ENCODE data around the gene NEDD8. TPM values are rescaled to one million over a fixed set of nuclear protein-coding genes. Genes with fewer than 3 reads are reported as not detected.

Gene NEDD8
- 411 to 486 TPM (median 455 TPM) in 5 replicates for total RNA-seq (2022; extraction: Qiagen RNA extraction)

DNA sequence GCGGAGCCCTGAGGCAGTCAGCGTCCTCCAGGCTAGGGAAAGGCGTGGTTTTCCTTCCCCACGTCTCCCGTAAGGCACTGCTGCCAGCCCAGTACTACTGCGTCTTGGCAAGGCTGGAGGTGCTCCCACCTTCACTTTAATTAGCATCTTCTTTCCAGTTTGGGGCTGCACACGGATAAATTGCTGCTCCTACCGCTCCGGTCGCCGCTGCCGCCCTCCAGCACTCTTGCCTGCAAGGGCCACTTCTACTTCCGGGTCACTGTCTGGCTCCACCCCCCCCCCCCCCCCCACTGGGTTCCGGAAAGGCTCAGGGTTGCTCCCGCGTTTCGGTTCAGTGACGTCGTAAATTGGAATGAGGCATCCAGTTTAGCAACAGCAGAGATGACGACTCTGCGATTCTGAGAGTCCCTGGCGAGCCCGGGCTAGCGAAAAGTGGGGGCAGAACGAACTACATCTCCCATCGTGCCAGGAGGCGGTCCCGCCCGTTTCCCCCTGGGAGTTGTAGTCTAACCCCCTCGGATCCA is at the start of gene NEDD8:
NEDD8 (minus strand) TSS at position 247 of the 524 bp plus-strand sequence; CDS start at position 147, 100 bp downstream.

DNA sequence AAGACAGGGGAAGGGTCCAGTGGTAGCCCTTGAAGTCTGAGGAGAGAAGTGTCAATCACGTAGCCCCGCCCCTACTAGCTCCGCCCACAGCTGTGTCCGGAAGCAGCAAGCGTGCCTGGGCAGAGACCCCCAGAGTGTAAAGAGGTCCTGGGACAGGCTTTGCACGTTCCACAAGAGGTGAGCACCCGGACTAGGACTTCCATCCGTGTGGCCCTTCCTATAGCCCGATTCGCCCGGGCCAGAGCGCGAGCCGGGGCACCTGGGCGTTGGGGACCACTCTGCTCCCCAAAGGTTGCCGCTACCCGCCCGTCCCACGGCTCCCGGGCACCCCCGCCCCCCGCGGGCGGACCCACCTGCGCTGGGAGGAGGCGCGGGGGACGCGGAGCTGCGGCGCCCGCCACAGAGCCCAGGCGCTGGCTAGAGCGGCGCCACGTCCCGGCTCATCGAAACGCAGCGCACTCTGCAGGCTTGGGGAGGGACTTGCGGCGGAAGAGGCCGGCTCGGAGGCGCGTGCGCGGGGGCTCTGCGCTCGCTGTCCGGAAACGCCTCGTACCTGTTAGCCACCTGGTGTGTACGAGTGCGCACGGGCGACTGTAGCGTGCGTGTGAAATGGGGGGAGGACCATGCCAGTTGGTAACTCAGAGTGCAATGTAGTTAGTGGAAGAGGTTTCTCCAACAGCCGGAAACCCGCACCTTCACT is 39.1 kb upstream of the NEDD8 start, which contains the start of gene RABGGTA:
RABGGTA (minus strand) TSS at position 464 of the 700 bp plus-strand sequence. CDS start 482 bp downstream, outside the sequence.

GRCh38 chr14:24262821-24263733 is 30.9 kb upstream of the NEDD8 start, which contains the start of gene TGM1:
Gene TGM1 (minus strand): TSS chr14:24263177. CDS start chr14:24262352, 825 bp downstream.

DNA sequence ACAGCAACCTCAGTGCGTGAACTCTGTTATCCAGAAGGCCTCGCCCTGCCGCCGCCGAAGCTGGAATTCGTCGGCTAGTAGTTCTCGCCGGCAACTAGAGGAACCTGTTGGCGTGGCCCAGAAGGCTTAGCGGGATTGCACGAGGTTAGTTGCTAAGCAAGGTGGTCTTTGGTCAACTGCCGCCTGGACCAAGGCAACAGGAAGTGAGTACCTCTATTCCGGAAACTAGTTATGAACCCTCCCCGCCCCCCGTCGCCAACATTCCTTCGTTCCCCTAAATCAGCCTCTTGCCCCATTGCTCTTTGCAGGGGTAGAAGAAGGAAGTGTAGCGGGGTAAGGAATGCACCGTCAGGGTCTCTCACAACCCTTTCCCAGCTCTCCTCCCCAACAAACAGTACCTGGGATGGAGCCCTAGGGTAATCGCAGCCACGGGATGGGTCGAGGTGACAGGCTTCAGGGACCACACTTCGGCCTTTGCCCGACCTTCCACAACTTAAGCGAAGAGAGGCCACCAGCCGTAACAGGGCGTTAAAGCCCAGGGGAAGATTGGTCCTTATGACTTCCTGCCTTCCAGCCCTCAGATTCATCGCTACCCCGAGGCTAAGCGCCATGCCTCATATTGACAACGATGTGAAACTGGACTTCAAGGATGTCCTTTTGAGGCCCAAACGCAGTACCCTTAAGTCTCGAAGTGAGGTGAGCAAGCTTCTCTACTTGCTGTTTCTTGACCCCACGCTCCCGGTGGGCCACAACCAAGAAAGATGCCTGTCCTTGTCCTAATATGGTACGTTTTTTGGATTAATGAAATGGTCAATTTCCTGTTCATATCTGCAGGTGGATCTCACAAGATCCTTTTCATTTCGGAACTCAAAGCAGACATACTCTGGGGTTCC is 724 bp upstream of the NEDD8 start, which contains the start of gene GMPR2:
GMPR2 (plus strand) TSS at position 285 of the 893 bp plus-strand sequence; CDS start at position 610, 325 bp downstream.

DNA sequence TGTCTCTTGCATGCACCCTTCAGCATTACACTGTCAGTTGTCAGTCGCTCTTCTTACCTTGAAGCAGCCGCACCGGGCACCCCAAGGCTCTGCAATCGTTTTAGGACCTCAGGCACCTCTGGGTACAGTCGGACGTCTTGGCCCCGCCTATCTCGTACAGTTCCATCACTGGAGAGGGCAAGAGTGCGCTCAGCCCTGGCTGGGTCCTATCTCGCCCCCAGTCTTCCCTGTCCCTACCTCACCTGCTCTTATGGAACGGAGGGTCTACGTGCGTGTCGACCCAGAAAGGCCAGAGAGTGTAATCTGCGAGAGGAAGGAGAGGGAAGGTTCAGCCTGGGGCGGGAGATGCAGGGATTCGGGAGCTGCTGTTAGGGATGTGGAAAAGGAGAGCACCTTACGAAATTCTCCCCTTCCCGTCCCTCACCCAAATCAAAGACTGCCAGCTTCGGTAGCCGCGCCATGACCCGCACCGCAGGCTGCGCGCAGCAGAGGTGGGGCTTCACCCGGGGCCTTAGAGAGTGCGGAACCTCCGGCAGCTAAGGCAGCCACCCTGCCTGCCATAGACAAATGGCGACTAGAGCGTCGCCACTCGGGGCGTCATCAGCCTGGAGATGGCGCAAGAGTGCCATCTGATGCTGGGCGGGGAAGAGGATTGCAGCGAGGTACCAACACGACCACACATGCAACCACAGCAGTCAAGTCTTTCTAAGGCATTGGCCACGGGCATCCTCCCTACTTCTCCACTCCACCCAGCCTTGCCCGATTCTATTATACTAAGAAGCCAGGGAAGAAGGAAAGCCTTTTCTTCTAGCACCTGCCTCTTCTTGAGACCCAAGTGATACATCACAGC is 16.4 kb downstream of the NEDD8 start, which contains the start of gene MDP1:
MDP1 (minus strand) TSS at position 572 of the 850 bp plus-strand sequence; CDS start at position 461, 111 bp downstream.

GRCh38 chr14:24212924-24213865 is 19.0 kb downstream of the NEDD8 start, which contains the start of gene CHMP4A:
Gene CHMP4A (minus strand): TSS chr14:24213488. CDS start chr14:24213439, 49 bp downstream.

DNA sequence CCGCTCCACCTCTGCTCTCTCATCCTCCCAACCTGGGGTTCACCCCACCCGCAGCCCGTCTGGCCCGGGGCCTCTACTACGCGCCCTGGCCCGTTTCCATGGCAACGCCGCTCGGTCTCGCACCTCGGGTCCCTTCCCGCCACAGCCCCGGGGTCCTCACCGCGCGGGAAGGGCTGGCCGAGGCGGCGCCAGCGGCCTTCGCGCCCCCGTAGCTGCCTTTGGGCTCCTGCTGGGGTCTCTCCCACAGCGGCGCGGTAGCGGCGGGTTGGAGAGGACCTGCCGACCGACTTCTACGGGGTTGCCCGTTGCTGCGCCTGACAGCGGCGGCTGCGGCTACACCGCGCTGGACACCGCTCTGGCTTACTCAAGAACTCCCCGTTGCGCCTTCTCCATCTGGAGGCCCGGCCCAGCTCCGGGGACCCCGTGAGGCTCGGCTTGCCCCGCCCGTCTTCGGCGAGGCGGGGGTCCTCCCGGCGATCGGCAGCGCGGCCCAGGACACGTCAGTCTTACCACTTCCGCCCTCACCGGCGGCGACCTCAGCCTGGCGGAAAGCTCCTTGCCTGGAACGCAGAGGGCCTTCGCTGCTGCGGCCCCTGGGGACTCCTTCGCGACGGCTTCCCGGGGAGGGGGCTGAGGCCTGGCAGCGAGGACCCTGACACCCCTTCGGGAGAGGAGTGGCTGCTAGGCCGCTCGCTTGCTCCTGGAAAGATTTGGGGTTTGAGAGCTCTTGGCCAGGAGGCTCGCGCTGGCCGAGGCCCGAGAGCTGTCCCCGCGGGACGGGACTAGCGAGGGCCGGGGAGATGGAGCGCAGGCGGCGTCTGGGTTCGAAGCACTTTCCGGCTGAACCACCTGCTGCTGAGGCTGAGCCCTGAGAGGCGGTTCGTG is 36.7 kb downstream of the NEDD8 start, which contains the start of gene TM9SF1:
TM9SF1 (minus strand) TSS at position 256 of the 885 bp plus-strand sequence. CDS start 422 bp downstream, outside the sequence.

GRCh38 chr14:24188251-24189058 is 43.7 kb downstream of the NEDD8 start, which contains the start of gene IPO4:
Gene IPO4 (minus strand): TSS chr14:24188816. CDS start chr14:24188787, 29 bp downstream.

DNA sequence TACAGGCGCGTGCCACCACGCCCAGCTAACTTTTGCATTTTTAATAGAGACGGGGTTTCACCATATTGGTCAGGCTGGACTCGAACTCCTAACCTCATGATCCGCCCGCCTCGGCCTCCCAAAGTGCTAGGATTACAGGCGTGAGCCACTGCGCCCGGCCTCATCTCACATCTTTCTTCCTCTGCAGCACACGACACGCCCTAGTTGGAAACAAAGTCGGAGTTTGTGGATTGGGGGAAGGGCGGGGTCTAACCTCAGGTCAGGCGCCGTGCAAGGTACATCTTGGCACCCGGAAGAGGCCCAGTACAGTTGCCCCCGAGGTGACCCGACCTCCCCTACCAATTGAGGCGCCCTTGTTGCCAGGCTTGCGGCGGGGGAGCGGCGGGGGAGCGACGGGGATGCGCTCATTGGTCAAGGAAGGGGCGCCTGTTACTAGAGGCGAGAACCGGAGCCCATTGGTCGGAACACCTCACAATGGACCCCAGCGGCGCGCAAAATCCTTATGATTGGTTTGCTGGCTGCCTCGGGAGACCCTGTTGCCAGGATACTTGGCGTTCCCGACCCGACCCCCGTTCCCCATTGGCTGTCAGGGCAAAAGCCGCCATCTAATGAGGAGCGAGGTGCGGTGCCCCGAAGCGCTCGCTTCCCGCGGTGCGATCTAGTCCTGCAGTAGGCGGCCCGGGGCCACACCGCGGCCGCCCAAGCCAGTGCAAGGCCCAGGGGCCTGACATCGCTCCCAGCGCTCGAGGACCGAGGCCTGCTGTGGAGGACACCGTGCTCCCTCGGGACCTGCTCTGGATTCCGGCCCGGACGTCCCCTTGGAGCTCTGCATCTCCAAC is 60.5 kb downstream of the NEDD8 start, which contains the start of gene REC8:
REC8 (plus strand) TSS at position 659 of the 839 bp plus-strand sequence. CDS start 473 bp downstream, outside the sequence.

Other genes starting within 250 kb of the NEDD8 start
- gene DHRS4L2, start 243.4 kb downstream of the NEDD8 start, total RNA-seq (2022; extraction: Qiagen RNA extraction), result 23.3 to 33.3 TPM (median 29.5 TPM) in 5 replicates
- gene CARMIL3, start 180.4 kb downstream of the NEDD8 start, total RNA-seq (2022; extraction: Qiagen RNA extraction), result 0.25 to 0.62 TPM (median 0.54 TPM) in 5 replicates
- gene CPNE6, start 160.8 kb downstream of the NEDD8 start, total RNA-seq (2022; extraction: Qiagen RNA extraction), result 0.15 to 0.17 TPM in 2 of 5 replicates, not detected in the others
- gene PCK2, start 138.1 kb downstream of the NEDD8 start, total RNA-seq (2022; extraction: Qiagen RNA extraction), result 18.3 to 21.2 TPM (median 19.7 TPM) in 5 replicates
- gene DCAF11, start 117.6 kb downstream of the NEDD8 start, total RNA-seq (2022; extraction: Qiagen RNA extraction), result 19.6 to 26.7 TPM (median 20.6 TPM) in 5 replicates
- 0.59 to 0.94 TPM (median 0.69 TPM) in 5 replicates for gene NRL, start 117.4 kb downstream of the NEDD8 start, total RNA-seq (2022; extraction: Qiagen RNA extraction)
- gene FITM1, start 101.7 kb downstream of the NEDD8 start, total RNA-seq (2022; extraction: Qiagen RNA extraction), result 0.13 to 0.18 TPM (median 0.14 TPM) in 3 of 5 replicates, not detected in the others
- 159 to 189 TPM (median 167 TPM) in 5 replicates for gene PSME1, start 96.2 kb downstream of the NEDD8 start, total RNA-seq (2022; extraction: Qiagen RNA extraction)
- gene EMC9, start 90.8 kb downstream of the NEDD8 start, total RNA-seq (2022; extraction: Qiagen RNA extraction), result 46.8 to 61.3 TPM (median 57.0 TPM) in 5 replicates
- gene PSME2, start 85.8 kb downstream of the NEDD8 start, total RNA-seq (2022; extraction: Qiagen RNA extraction), result 143 to 202 TPM (median 162 TPM) in 5 replicates
- 23.2 to 36.4 TPM (median 28.7 TPM) in 5 replicates for gene RNF31, start 84.9 kb downstream of the NEDD8 start, total RNA-seq (2022; extraction: Qiagen RNA extraction)
- gene IRF9, start 71.1 kb downstream of the NEDD8 start, total RNA-seq (2022; extraction: Qiagen RNA extraction), result 15.5 to 20.2 TPM (median 17.9 TPM) in 5 replicates
- gene REC8, start 60.3 kb downstream of the NEDD8 start, total RNA-seq (2022; extraction: Qiagen RNA extraction), result 2.6 to 5.9 TPM (median 4.3 TPM) in 5 replicates
- 74.1 to 86.9 TPM (median 75.7 TPM) in 5 replicates for gene IPO4, start 43.6 kb downstream of the NEDD8 start, total RNA-seq (2022; extraction: Qiagen RNA extraction)
- gene TM9SF1, start 36.9 kb downstream of the NEDD8 start, total RNA-seq (2022; extraction: Qiagen RNA extraction), result 61.4 to 81.2 TPM (median 65.5 TPM) in 5 replicates
- gene TSSK4, start 26.7 kb downstream of the NEDD8 start, total RNA-seq (2022; extraction: Qiagen RNA extraction), result not detected in 5 replicates
- 77.5 to 105 TPM (median 83.7 TPM) in 5 replicates for gene CHMP4A, start 18.9 kb downstream of the NEDD8 start, total RNA-seq (2022; extraction: Qiagen RNA extraction)
- gene MDP1, start 16.3 kb downstream of the NEDD8 start, total RNA-seq (2022; extraction: Qiagen RNA extraction), result 28.0 to 33.9 TPM (median 32.1 TPM) in 5 replicates
- gene GMPR2, start 562 bp upstream of the NEDD8 start, total RNA-seq (2022; extraction: Qiagen RNA extraction), result 53.0 to 66.2 TPM (median 59.0 TPM) in 5 replicates
- 32.1 to 38.5 TPM (median 37.3 TPM) in 5 replicates for gene TINF2, start 10.3 kb upstream of the NEDD8 start, total RNA-seq (2022; extraction: Qiagen RNA extraction)
- 0.99 to 1.6 TPM (median 1.5 TPM) in 5 replicates for gene TGM1, start 30.8 kb upstream of the NEDD8 start, total RNA-seq (2022; extraction: Qiagen RNA extraction)
- 15.6 to 18.0 TPM (median 17.0 TPM) in 5 replicates for gene RABGGTA, start 39.2 kb upstream of the NEDD8 start, total RNA-seq (2022; extraction: Qiagen RNA extraction)
- gene DHRS1, start 67.4 kb upstream of the NEDD8 start, total RNA-seq (2022; extraction: Qiagen RNA extraction), result 9.8 to 11.5 TPM (median 11.2 TPM) in 5 replicates
- gene NOP9, start 67.5 kb upstream of the NEDD8 start, total RNA-seq (2022; extraction: Qiagen RNA extraction), result 13.0 to 18.8 TPM (median 16.2 TPM) in 5 replicates
- 0.13 to 0.22 TPM (median 0.22 TPM) in 5 replicates for gene CIDEB, start 75.6 kb upstream of the NEDD8 start, total RNA-seq (2022; extraction: Qiagen RNA extraction)
- 3.0 to 4.9 TPM (median 3.8 TPM) in 5 replicates for gene LTB4R2, start 77.8 kb upstream of the NEDD8 start, total RNA-seq (2022; extraction: Qiagen RNA extraction)
- gene LTB4R, start 79.1 kb upstream of the NEDD8 start, total RNA-seq (2022; extraction: Qiagen RNA extraction), result 3.8 to 5.9 TPM (median 5.5 TPM) in 5 replicates
- gene ADCY4, start 102.7 kb upstream of the NEDD8 start, total RNA-seq (2022; extraction: Qiagen RNA extraction), result not detected in 5 replicates
- gene RIPK3, start 107.6 kb upstream of the NEDD8 start, total RNA-seq (2022; extraction: Qiagen RNA extraction), result not detected in 5 replicates
- 0.10 to 0.31 TPM (median 0.15 TPM) in 4 of 5 replicates, not detected in the other for gene NFATC4, start 135.8 kb upstream of the NEDD8 start, total RNA-seq (2022; extraction: Qiagen RNA extraction)
- gene NYNRIN, start 166.6 kb upstream of the NEDD8 start, total RNA-seq (2022; extraction: Qiagen RNA extraction), result 0.22 to 0.50 TPM (median 0.36 TPM) in 5 replicates
- gene CBLN3, start 197.3 kb upstream of the NEDD8 start, total RNA-seq (2022; extraction: Qiagen RNA extraction), result 0.97 to 1.3 TPM (median 1.2 TPM) in 5 replicates
- 22.5 to 30.4 TPM (median 25.8 TPM) in 5 replicates for gene KHNYN, start 197.6 kb upstream of the NEDD8 start, total RNA-seq (2022; extraction: Qiagen RNA extraction)
- gene SDR39U1, start 210.4 kb upstream of the NEDD8 start, total RNA-seq (2022; extraction: Qiagen RNA extraction), result 40.1 to 54.9 TPM (median 49.1 TPM) in 5 replicates

Data from A549 treated with Hydrocortisone at 1 μM for 4 hours (cell line).